Measurements from ENCODE around the gene CINP.

GRCh38 chr14:102342238-102342637, 20.5 kb downstream of the CINP start:
- TF ChIP-seq CTCF (IDR thresholded peaks at IDR 0.05) (no peak), POLR2A (IDR thresholded peaks at IDR 0.05) (no peak), EP300 (IDR thresholded peaks at IDR 0.05) (no peak)
